K562 (cell line): Measurements from ENCODE around the gene AGPAT1. TPM values are rescaled to one million over a fixed set of nuclear protein-coding genes. Genes with fewer than 3 reads are reported as not detected.
A peak's percentile ranks its signal among the peaks of the same experiment; 100 is the strongest.

Experiments used
- AFF4 ChIP-seq: sonication (generic); formaldehyde crosslinking; IDR thresholded peaks from 2 replicates; pipeline ENCODE4 v1.8.0; 2023; ENCODE audit warnings: mild to moderate bottlenecking, missing genetic modification reagents
- CHD2 ChIP-seq: IDR thresholded peaks from 2 replicates; pipeline ENCODE4 v1.6.1; 2011; ENCODE audit warnings: low read depth, low read length
- CHD7 ChIP-seq: fragments of 200-600 bp; sonication (generic); IDR thresholded peaks from one replicate; pipeline ENCODE4 v1.6.1; 2012; ENCODE audit warnings: mild to moderate bottlenecking, low read depth, low read length, inconsistent platforms
- MEIS2 ChIP-seq: fragments of 450-650 bp; IDR thresholded peaks from 2 replicates; pipeline ENCODE4 v1.6.1; 2014; ENCODE audit warnings: mild to moderate bottlenecking; ENCODE audit not compliant: partially characterized antibody
- RCOR1 ChIP-seq, 2 experiments: IDR thresholded peaks; 2 replicates each; pipeline ENCODE4 v1.6.1; 2012; ENCODE audit warnings: low read depth in 2 of 2, low read length in 2 of 2, borderline replicate concordance in 1 of 2, improper control_type of control experiment in 1 of 2
- SIRT6 ChIP-seq: IDR thresholded peaks from one replicate; pipeline ENCODE4 v1.6.1; 2012; ENCODE audit warnings: low read depth, mild to moderate bottlenecking, control low read depth, inconsistent platforms, low read length, moderate library complexity
- TBL1XR1 ChIP-seq, 2 experiments: IDR thresholded peaks; 2 replicates each; pipeline ENCODE4 v1.6.1; 2012; ENCODE audit warnings: improper control_type of control experiment in 2 of 2, low read length in 2 of 2, mild to moderate bottlenecking in 1 of 2
- TFAM ChIP-seq: fragments of 250-450 bp; sonication (Bioruptor Pico); conservative IDR thresholded peaks from 2 replicates; pipeline ENCODE4 v1.5.0; 2021; ENCODE audit warnings: mild to moderate bottlenecking, moderate library complexity
- VEZF1 ChIP-seq: fragments of 200-800 bp; sonication (Bioruptor generic); IDR thresholded peaks from 2 replicates; pipeline ENCODE4 v1.6.1; 2017; ENCODE audit warnings: missing genetic modification characterization, missing compliant biosample characterization
- ZNF217 ChIP-seq: sonication (generic); formaldehyde crosslinking; IDR thresholded peaks from 2 replicates; pipeline ENCODE4 v1.8.0; 2022; ENCODE audit warnings: mild to moderate bottlenecking, missing genetic modification reagents
- polyA plus RNA-seq, 8 experiments: library from polyadenylated mRNA; depleted of rRNA in 4 of 8; stranded (reverse) in 5 of 8; unstranded in 3 of 8; fragments of >200 nt; fragmentation: Nextera tagmentation in 2 of 8; fragmentation: Illumina TruSeq in 1 of 8; extraction: Ambion mirVana in 2 of 8; extraction: Trizol in 1 of 8; gene quantifications; 2 replicates each; pipeline versions ENCODE4 v1.2.1 to v1.2.3, GENCODE V29; 2011 to 2014; ENCODE audit warnings: inconsistent platforms in 1 of 8, missing spikeins in 1 of 8
- total RNA-seq, 7 experiments: library from RNA; depleted of rRNA in 6 of 7; stranded (reverse); fragments of >200 nt in 6 of 7; fragmentation: Illumina TruSeq in 2 of 7; extraction: Trizol in 2 of 7; gene quantifications; 2 replicates each; pipeline versions ENCODE4 v1.2.1 to v1.2.3, GENCODE V29; 2011 to 2021; ENCODE audit warnings: low replicate concordance in 1 of 7

AGPAT1 gene
- total and polyA plus RNA-seq, 9 of the 15 experiments (the other 6 are each of a cell fraction or from before 2014, with no cell fraction given): 37.9 to 176 (median 69.4) TPM

GRCh38 chr6:32195652-32195901 lies 19.7 kb upstream of the AGPAT1 start (continued):
- peak; percentile 56 for TF ChIP-seq CHD7
- TF ChIP-seq SIRT6: no peak
- TF ChIP-seq CHD2: 0 out of 2 replicates have a peak, but pooled peaks have one; percentile 75
- 0 out of 2 replicates have a peak, but pooled peaks have one; percentile 56 for TF ChIP-seq AFF4 (CRISPR knock-in tag)
- TF ChIP-seq MEIS2: peak; percentile 92
- peak in 1 of 2 experiments; percentile 28; a peak in 1 of 4 replicates for TF ChIP-seq RCOR1 (IDR thresholded peaks at IDR 0.05; ENCODE audit: borderline replicate concordance in 1 of 2, low read depth in 2 of 2, low read length in 2 of 2)
- TF ChIP-seq ZNF217 (CRISPR knock-in tag): no peak
- TF ChIP-seq TFAM (CRISPR knock-in tag): no peak
- peak; percentile 80 for TF ChIP-seq VEZF1 (CRISPR knock-in tag)
- TF ChIP-seq TBL1XR1 (IDR thresholded peaks at IDR 0.05; ENCODE audit: low read length in 2 of 2): no peak
